Measurements from ENCODE around the gene FCAMR.

- TF ChIP-seq, protein P1, sequence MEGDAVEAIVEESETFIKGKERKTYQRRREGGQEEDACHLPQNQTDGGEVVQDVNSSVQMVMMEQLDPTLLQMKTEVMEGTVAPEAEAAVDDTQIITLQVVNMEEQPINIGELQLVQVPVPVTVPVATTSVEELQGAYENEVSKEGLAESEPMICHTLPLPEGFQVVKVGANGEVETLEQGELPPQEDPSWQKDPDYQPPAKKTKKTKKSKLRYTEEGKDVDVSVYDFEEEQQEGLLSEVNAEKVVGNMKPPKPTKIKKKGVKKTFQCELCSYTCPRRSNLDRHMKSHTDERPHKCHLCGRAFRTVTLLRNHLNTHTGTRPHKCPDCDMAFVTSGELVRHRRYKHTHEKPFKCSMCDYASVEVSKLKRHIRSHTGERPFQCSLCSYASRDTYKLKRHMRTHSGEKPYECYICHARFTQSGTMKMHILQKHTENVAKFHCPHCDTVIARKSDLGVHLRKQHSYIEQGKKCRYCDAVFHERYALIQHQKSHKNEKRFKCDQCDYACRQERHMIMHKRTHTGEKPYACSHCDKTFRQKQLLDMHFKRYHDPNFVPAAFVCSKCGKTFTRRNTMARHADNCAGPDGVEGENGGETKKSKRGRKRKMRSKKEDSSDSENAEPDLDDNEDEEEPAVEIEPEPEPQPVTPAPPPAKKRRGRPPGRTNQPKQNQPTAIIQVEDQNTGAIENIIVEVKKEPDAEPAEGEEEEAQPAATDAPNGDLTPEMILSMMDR (IDR thresholded peaks at IDR 0.05; ENCODE audit: insufficient read depth, low read depth, low read length): no peak
- no peak for TF ChIP-seq EZH2 (IDR thresholded peaks at IDR 0.05; ENCODE audit: insufficient read depth, low read length)
Observed at GRCh38 chr1:206940588-206940936, 29.7 kb downstream of the FCAMR start.

All from astrocyte (in vitro differentiated cells and primary cell).